GM10248 (cell line): ENCODE data around the gene LDLRAD3.

ENCODE experiments used
- CTCF ChIA-PET: fragments of 300-600 bp; sonication (Branson Sonifier 250); formaldehyde crosslinking; extraction: SDS; loops from one replicate; lab custom pipeline; 2021; ENCODE audit warnings: antibody characterized with exemption; lab: Yijun Ruan, JAX
- POLR2A ChIA-PET: fragments of 350-650 bp; sonication (Branson Sonifier 250); formaldehyde crosslinking; extraction: SDS; loops from one replicate; lab custom pipeline; 2020; ENCODE audit warnings: antibody characterized with exemption; lab: Yijun Ruan, JAX
- DNase-seq: peaks from one replicate; pipeline ENCODE4 v3.0.0; 2012; ENCODE audit errors: extremely low spot score
- CTCF ChIP-seq: IDR thresholded peaks from 2 replicates; pipeline ENCODE4 v1.5.1; 2012; ENCODE audit warnings: mild to moderate bottlenecking, low read depth; ENCODE audit errors: extremely low read depth, missing control alignments, control extremely low read depth

Gene LDLRAD3

GRCh38 chr11:36086366-36086765 lies 142.5 kb downstream of the LDLRAD3 start:
- no peak for DNase-seq
- ChIA-PET POLR2A (no interaction called here), CTCF (no interaction called here)
- TF ChIP-seq CTCF = no peak

- no peak for DNase-seq
- no peak for TF ChIP-seq CTCF
- POLR2A ChIA-PET = no interaction called here
- CTCF ChIA-PET = interaction anchor here (1.8 kb wide), 1 partner anchor 8 kb away, joined by 5 read pairs; no protein-coding TSS in a partner anchor
Measured at GRCh38 chr11:36088266-36088972, 144.6 kb downstream of the LDLRAD3 start.

DNA sequence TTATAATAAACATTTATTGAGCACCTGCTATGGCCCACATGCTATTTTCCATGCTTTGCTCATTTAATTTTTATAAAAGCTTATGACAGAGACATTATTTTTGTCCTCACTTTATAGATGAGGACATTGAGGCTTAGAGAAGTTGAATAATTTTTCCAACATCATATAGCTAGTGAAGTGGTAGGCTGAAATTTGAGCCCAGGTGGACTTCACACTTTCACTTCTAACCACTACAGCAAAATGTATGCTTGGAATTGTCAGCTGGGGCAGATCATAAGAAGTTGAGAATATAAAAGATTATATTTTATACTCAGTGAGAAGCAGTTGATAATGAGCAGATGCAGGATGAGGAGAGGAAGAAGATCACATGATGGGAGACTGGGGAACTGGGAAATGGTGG lies 146.1 kb downstream of the LDLRAD3 start:
- ChIA-PET CTCF (no interaction called here), POLR2A (no interaction called here)
- no peak for DNase-seq
- no peak for TF ChIP-seq CTCF

DNA sequence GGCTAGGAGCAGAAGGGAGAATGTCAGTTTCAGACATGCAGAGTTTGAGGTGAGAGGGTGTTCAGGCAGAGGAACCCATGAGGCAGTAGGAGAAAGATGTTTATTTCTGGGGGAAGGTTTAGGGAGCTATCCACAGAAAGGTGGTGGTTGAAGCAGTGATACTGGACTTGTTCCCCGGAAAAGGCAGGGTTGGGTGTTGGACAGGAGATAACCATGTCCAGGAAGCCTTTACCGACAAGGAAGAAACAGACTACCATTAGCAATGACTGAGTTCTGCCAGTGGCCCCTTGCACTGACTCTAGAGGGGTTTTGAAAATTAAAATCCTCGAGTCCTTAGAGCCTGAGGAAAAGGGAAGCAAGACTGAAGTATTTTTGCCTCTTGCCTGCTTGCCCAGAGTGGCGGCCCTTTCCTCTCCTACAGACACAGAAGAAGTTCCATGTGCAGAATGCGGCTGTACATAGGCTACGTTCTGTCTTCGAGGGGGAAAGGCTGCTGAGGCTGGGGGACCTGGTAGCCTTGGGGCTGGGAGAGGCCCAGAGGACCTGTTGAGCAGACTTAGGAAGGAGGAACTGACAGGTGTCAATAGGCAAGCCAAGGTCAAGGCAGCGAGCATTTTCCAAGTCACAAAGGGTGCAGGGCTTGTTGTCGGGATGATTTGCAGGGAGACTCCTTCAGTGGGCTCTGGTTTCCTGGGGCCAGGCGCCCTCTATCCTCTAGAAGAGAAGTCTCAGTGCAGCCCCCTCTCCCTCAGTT lies 146.7 kb downstream of the LDLRAD3 start:
- POLR2A ChIA-PET = no interaction called here

GRCh38 chr11:36091256-36091811 lies 147.5 kb downstream of the LDLRAD3 start:
- TF ChIP-seq CTCF = no peak
- POLR2A ChIA-PET = no interaction called here
- DNase-seq = no peak
- CTCF ChIA-PET = no interaction called here

More for the DNA sequence above, 146.7 kb downstream of the LDLRAD3 start:
- DNase-seq = no peak
- CTCF ChIA-PET = no interaction called here
- TF ChIP-seq CTCF = no peak

GRCh38 chr11:36092314-36093030 lies 148.6 kb downstream of the LDLRAD3 start:
- TF ChIP-seq CTCF = no peak
- ChIA-PET CTCF (no interaction called here), POLR2A (no interaction called here)
- no peak for DNase-seq
